HG02678 (cell line): ENCODE data around the gene SETD4.

Source experiments
- ATAC-seq: cut with Tn5 transposase; IDR thresholded peaks from one replicate; pipeline ENCODE4 v1.9.1; 2021; ENCODE audit warnings: mild to moderate bottlenecking, moderate library complexity; ENCODE audit not compliant: unreplicated experiment

SETD4 gene

GRCh38 chr21:36048357-36048756 lies 12.0 kb downstream of the SETD4 start:
- ATAC-seq = no peak

- no peak for ATAC-seq
Measured at GRCh38 chr21:36047139-36047538, 13.2 kb downstream of the SETD4 start.

DNA sequence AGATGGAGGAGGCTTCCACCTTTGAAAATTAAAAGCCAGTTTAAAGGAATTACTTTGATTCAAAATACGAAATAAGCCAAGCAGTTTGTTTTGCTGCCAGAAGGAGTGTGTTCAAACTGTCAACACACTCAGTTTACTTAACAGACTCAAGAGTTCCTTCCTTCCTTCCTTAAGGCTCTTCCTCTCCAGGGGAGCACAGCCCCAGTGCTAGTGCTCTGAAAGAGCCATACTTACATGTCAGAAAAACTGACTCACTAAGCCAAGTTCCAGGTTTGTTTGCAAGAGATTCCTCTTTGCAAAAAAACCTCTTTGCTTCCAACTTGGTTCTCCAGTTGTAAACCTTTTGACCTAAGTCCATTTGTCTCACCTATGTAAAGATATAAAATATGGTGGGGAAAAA lies 14.3 kb downstream of the SETD4 start:
- no peak for ATAC-seq

GRCh38 chr21:36044056-36044455 lies 16.3 kb downstream of the SETD4 start:
- ATAC-seq = no peak

GRCh38 chr21:36041910-36042309 lies 18.4 kb downstream of the SETD4 start:
- no peak for ATAC-seq

GRCh38 chr21:36040389-36040788 lies 19.9 kb downstream of the SETD4 start:
- no peak for ATAC-seq

GRCh38 chr21:36039861-36040260 lies 20.5 kb downstream of the SETD4 start:
- ATAC-seq = no peak

DNA sequence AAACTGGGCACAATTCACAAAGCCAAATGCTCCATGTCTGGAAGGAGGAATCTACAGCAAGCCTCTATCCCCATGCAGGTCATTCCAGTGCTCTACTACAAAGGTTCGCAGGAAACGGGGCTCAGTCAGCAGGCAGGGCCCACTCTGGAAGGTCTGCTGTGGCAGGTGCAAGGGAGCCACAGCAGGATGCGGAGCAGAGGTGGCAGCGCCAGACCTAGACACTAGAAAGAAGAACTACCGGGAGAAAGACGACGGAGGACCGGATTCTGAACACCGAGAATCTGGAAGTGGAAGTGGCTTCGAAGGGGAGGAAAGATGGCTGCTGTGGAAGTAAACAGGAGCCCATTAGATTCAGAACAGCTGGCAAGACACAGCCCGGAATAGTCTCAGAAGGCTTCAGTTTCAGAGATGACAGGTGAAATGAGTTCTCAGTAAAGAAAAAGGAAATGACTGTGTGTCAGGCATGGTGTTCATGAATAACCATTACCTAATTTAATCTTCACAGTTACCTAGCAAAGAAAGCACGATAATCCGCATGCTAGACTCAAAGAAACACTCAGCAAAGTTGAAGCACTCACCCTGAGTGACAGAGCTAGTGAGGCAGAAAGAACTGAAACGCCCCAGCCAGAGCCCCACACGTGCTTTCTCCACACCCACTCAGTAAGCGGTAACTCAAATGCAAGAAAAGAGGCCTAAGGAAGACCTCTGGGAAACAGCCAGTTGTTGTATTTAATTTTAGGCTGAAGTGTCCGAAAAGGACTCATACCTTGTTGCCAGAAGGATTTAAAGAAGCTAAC lies 21.4 kb downstream of the SETD4 start:
- ATAC-seq = no peak

DNA sequence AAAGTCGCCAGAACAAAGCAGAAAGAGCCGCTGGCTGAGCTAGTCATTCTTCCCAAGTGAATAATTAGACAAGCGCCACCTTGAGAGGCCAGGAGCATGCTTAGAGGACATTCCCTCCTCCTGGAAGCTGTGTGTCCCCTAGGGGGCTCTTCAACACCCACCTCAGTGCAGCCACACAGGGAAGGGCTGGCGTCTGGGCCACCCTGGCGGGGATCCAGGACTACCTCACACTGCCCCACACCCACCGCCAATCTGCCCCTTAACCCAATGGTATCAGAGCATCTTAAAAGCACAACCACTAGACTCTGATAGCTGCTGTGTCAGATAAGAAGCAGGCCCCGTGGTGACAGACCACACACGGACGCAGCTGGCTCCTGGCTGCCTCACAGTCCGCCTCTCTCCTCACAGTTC lies 24.9 kb downstream of the SETD4 start:
- ATAC-seq = no peak

DNA sequence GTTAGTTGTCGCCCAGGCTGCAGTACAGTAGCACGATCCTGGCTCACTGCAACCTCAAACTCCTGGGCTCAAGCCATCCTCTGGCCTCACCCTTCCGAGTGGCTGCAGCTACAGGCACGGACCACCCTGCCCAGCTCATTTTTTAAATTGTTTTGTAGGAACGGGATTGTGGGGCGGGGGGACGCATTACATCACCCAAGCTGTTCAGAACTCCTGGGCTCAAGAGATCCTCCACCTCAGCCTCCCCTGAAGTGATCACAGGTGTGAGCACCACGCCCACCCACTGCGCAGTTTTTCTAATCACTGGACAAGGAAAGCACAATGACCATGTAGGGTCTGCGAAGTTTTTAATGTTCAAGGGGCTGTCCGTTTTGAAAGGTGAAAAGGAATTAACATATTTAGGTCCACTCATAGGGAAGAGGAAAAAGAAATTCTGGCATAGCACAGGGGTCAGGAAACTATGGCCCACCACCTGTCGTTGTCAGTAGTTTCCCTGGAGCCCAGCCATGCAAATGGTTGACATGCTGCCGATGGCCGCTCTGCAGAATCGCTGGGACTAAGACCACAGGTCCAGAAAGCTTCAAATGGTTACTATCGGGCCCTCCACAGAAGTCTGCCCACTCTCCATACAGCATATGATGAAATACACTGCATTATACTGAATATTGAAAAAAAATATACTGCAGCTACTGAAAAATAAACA lies 26.0 kb downstream of the SETD4 start:
- no peak for ATAC-seq

- no peak for ATAC-seq
Measured at GRCh38 chr21:36032647-36033406, 27.5 kb downstream of the SETD4 start.

GRCh38 chr21:36030581-36031189 lies 29.6 kb downstream of the SETD4 start:
- no peak for ATAC-seq

GRCh38 chr21:36029309-36029708 lies 31.0 kb downstream of the SETD4 start:
- ATAC-seq = no peak

- ATAC-seq = peak; percentile 45
Measured at GRCh38 chr21:36028127-36029069, 31.9 kb downstream of the SETD4 start.

- ATAC-seq = no peak
Measured at GRCh38 chr21:36027347-36027746, 33.0 kb downstream of the SETD4 start.

- ATAC-seq = no peak
Measured at GRCh38 chr21:36024782-36025181, 35.5 kb downstream of the SETD4 start.

DNA sequence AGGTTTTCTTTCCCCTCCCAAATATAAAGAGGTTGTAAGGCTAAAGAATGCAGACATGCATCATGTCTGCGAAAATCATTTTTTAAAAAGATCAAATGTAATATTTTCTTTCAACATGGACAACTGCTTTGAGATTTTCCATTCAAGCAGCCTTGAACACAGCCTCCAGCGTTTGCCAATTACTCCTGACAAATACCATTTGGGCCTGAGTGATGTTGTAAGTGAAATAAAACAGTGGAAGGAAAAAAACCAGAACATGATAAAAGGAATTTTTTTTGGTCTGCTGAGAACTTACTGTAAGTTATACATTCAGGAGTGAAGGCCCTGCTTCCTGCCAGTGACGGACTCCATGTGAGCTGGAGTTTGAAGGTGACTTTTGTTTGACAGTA lies 37.2 kb downstream of the SETD4 start:
- ATAC-seq = no peak

DNA sequence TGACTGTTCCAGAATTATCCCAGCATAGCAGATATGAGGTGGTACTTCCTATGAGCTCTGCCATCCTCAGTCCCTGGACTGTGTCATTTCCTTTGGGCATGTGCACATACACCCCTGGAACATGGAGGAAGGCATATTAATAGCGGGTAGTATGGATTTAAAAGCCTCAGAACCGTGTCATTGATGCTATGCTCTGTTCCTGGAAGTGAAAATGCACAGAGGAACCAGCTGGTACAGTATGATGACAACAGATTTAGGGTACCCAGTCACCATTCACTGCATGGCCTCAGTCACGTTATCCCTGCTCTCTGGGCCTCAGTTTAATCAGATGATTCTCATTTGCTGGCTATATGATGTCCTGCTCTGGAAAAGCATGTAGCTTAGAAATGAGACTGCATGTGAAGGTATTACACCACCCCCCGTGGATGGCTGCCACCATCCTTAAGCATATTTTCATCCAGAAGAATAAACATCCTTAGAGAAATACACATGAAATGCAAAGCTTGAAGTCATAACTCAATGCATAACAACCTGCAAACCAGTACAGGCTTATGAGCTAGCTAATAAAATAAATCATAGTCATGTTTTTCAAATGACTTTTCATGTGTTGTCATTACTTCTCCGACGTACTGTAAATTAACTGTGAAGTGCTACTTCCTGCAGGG lies 37.8 kb downstream of the SETD4 start:
- no peak for ATAC-seq

GRCh38 chr21:36021251-36021837 lies 39.0 kb downstream of the SETD4 start:
- peak; percentile 59 for ATAC-seq
